ENCODE measurements around the gene TBC1D2B. TPM values are rescaled to one million over a fixed set of nuclear protein-coding genes. Genes with fewer than 3 reads are reported as not detected.
A peak's percentile ranks its signal among the peaks of the same experiment; 100 is the strongest.

The TBC1D2B gene
- total RNA-seq, 1 experiment from 2014 or later, result 17.6 TPM

- H4K8ac ChIP-seq (replicated peaks; ENCODE audit: insufficient read length, low read depth, low read length), result no peak overlapping the region
- no peak overlapping the region for H2BK20ac ChIP-seq (ENCODE audit: low read depth, low read length, poor library complexity, severe bottlenecking)
- H3K79me2 ChIP-seq (ENCODE audit: insufficient read depth, low read length), result no peaks in the 10 kb centered on the region
- H2BK120ac ChIP-seq (ENCODE audit: low read depth, low read length, poor library complexity, severe bottlenecking), result no peak overlapping the region
- TF ChIP-seq CTCF (conservative IDR thresholded peaks at IDR 0.05), result no peak
- H2AFZ ChIP-seq (ENCODE audit: low read length), result no peak overlapping the region
- no peaks in the 10 kb centered on the region for H3K27me3 Mint-ChIP-seq (ENCODE audit: low read depth)
- no peak overlapping the region for H3K14ac ChIP-seq (ENCODE audit: insufficient read depth, low read length)
- H3K4me3 Mint-ChIP-seq, result no peak overlapping the region
- no peaks in the 10 kb centered on the region for H3K9me3 ChIP-seq (ENCODE audit: control insufficient read depth, low read depth, low read length)
- H2BK12ac ChIP-seq (ENCODE audit: insufficient read length, low read depth, low read length), result no peak overlapping the region
- H4K91ac ChIP-seq (ENCODE audit: insufficient read length, low read depth, low read length), result no peak overlapping the region
- no peak for DNase-seq
- no peak overlapping the region for H3K18ac ChIP-seq (ENCODE audit: insufficient read length, low read depth, low read length)
- H3K56ac ChIP-seq (ENCODE audit: insufficient read length, low read depth, low read length), result no peak overlapping the region
- H4K20me1 ChIP-seq (ENCODE audit: control insufficient read depth, insufficient read depth, insufficient read length), result no peaks in the 10 kb centered on the region
- H2AK5ac ChIP-seq (ENCODE audit: insufficient read length, low read length), result no peak overlapping the region
- H3K27me3 ChIP-seq (ENCODE audit: insufficient read depth, low read length), result no peaks in the 10 kb centered on the region
- no peak overlapping the region for H4K5ac ChIP-seq (ENCODE audit: insufficient read length, low read depth, low read length)
- no peak overlapping the region for H3K9ac ChIP-seq (ENCODE audit: extremely low read depth, insufficient read length, low read length)
- no peak overlapping the region for H3K27ac ChIP-seq (ENCODE audit: insufficient read length, low read depth, low read length)
- no peak overlapping the region for H3T11ph ChIP-seq (ENCODE audit: low read length)
- H3K36me3 Mint-ChIP-seq (ENCODE audit: insufficient read depth in 1 of 3, low read depth in 3 of 3), result peaks cover 0 to 11% (median 7%) of the 10 kb centered on the region in 3 experiments; a peak in 4 of 7 replicates
- H3K4me1 ChIP-seq (ENCODE audit: insufficient read depth, low read length), result no peaks in the 10 kb centered on the region; the same call in 1 of the 2 replicates
- H2BK5ac ChIP-seq (ENCODE audit: insufficient read length, low read length), result no peak overlapping the region
- WGBS (ENCODE audit: extremely low coverage, insufficient read length, low lambda C conversion rate), result no CpG with 5 or more reads among the region's 5 CpGs
- H3K4me2 ChIP-seq (ENCODE audit: insufficient read depth, insufficient read length, low read length), result no peak overlapping the region
- H3K27ac Mint-ChIP-seq, result peak overlapping the region in 1 of 3 experiments; percentile 22; a peak in 1 of 7 replicates
- no peaks in the 10 kb centered on the region for H3K79me1 ChIP-seq (ENCODE audit: insufficient read depth, low read depth, low read length, poor library complexity, severe bottlenecking)
- H3K9me3 Mint-ChIP-seq, result no peaks in the 10 kb centered on the region
- H2BK15ac ChIP-seq (ENCODE audit: low read depth, low read length), result no peak overlapping the region
- no peaks in the 10 kb centered on the region for H3K23me2 ChIP-seq (ENCODE audit: insufficient read length, low read depth, low read length, poor library complexity, severe bottlenecking)
- H3K4ac ChIP-seq (ENCODE audit: low read depth, low read length), result no peak overlapping the region
- no peaks in the 10 kb centered on the region; a peak in 1 of 4 replicates for H3K4me1 Mint-ChIP-seq
- no peak overlapping the region for H3K23ac ChIP-seq (ENCODE audit: insufficient read length, low read depth, low read length)
These were observed 32.9 kb downstream of the TBC1D2B start for GRCh38 chr15:78044407-78045155.

All from H9 (cell line).